Activated CD8-positive, alpha-beta memory T cell treated with anti-CD3 and anti-CD28 coated beads, Interleukin-2, amount 50 U/mL, for 48 hours (primary cell): Measurements from ENCODE around the gene GGT7.
"Not testable (repeated sequence)": the region's sequence is repeated elsewhere in the genome, so short reads cannot be mapped to it uniquely, and the experiment has no call there.

Experiments
- DNase-seq: peaks from one replicate; pipeline ENCODE4 v3.0.0-alpha.2; 2020

GGT7 gene

GRCh38 chr20:34872622-34873224, at the start of gene GGT7:
GGT7 (minus strand) TSS chr20:34872856; CDS start chr20:34872815, 41 bp downstream.
- peak; percentile 94 for DNase-seq

GRCh38 chr20:34921436-34921835, 48.8 kb upstream of the GGT7 start:
- DNase-seq: no peak

GRCh38 chr20:34920055-34920454, 47.4 kb upstream of the GGT7 start:
- no peak for DNase-seq

- DNase-seq: no peak
These were observed 44.2 kb upstream of the GGT7 start for GRCh38 chr20:34916774-34917354.

- DNase-seq: no peak
These were observed 43.2 kb upstream of the GGT7 start for GRCh38 chr20:34915749-34916455.

- no peak for DNase-seq
These were observed 42.5 kb upstream of the GGT7 start for GRCh38 chr20:34915131-34915530.

GRCh38 chr20:34907616-34908469, 35.2 kb upstream of the GGT7 start:
- DNase-seq: no peak

- DNase-seq: no peak
These were observed 31.6 kb upstream of the GGT7 start for GRCh38 chr20:34904202-34904621.

GRCh38 chr20:34898731-34899130, 26.1 kb upstream of the GGT7 start:
- not testable (repeated sequence) for DNase-seq

- DNase-seq: not testable (repeated sequence)
These were observed 25.5 kb upstream of the GGT7 start for GRCh38 chr20:34898129-34898528.

GRCh38 chr20:34896086-34896621, 23.5 kb upstream of the GGT7 start:
- no peak for DNase-seq

- DNase-seq: no peak
These were observed 22.8 kb upstream of the GGT7 start for GRCh38 chr20:34895465-34895864.

- no peak for DNase-seq
These were observed 22.1 kb upstream of the GGT7 start for GRCh38 chr20:34894723-34895122.

- no peak for DNase-seq
These were observed 20.0 kb upstream of the GGT7 start for GRCh38 chr20:34892671-34893070.

GRCh38 chr20:34891166-34892062, 18.8 kb upstream of the GGT7 start:
- DNase-seq: no peak

- DNase-seq: no peak
These were observed 15.8 kb upstream of the GGT7 start for GRCh38 chr20:34888468-34888867.

GRCh38 chr20:34887023-34887422, 14.4 kb upstream of the GGT7 start:
- no peak for DNase-seq

- no peak for DNase-seq
These were observed 13.5 kb upstream of the GGT7 start for GRCh38 chr20:34886122-34886521.

- no peak for DNase-seq
These were observed 11.6 kb upstream of the GGT7 start for GRCh38 chr20:34884260-34884659.

GRCh38 chr20:34883809-34884208, 11.2 kb upstream of the GGT7 start:
- no peak for DNase-seq

- DNase-seq: no peak
These were observed 10.5 kb upstream of the GGT7 start for GRCh38 chr20:34883087-34883688.

- no peak for DNase-seq
These were observed 9.0 kb upstream of the GGT7 start for GRCh38 chr20:34881689-34882088.
